Measurements from ENCODE around the gene FRRS1. TPM values are rescaled to one million over a fixed set of nuclear protein-coding genes. Genes with fewer than 3 reads are reported as not detected.

Gene FRRS1
- total RNA-seq, 2 experiments from 2014 or later: 0.33 to 1.1 TPM

DNA sequence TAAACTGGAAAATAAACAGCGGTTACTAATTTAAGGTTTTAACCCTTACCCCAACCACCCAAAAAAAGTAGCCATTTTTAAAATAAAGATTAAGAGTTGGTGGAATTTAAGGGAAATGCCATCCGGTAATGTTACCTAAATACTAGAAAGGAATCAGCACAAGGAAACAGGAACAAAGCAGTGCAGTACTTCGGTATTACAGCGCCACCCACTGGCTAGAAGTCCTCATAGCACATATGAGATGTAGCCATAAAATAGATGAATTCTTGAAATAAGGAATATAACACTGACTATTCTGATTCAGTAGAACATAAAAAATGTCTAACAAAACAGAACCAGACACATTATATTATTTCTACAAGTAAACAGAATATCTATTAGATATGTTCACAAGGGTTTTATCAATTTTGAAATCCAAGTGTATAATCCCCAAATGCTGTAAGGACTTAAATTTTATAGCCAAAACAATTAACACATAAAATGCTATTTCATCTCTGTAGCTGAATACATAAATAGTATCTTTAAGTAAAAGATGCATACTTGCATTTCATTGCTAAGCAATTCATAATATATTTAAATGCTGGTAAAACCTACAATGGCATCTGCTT lies 58.8 kb downstream of the FRRS1 start:
- H3K27ac Mint-ChIP-seq: no peak overlapping the region
- POLR2A ChIA-PET: no interaction called here
- Histone ChIP-seq H3K27me3 (ENCODE audit: control insufficient read depth in 1 of 2, insufficient read depth in 2 of 2, low read length in 2 of 2) (no peaks in the 10 kb centered on the region), H3K36me3 (ENCODE audit: insufficient read depth, low read length) (no peaks in the 10 kb centered on the region), H3K4me3 (ENCODE audit: low read length) (no peak overlapping the region), H3K4me1 (ENCODE audit: insufficient read depth, low read length) (peaks cover 13% of the 10 kb centered on the region), H3K27ac (ENCODE audit: low read depth in 1 of 2, low read length in 2 of 2) (no peak overlapping the region), H3K9me3 (ENCODE audit: control insufficient read depth in 1 of 2, insufficient read depth in 1 of 2, low read length in 2 of 2) (no peaks in the 10 kb centered on the region)
- TF ChIP-seq, protein P1, sequence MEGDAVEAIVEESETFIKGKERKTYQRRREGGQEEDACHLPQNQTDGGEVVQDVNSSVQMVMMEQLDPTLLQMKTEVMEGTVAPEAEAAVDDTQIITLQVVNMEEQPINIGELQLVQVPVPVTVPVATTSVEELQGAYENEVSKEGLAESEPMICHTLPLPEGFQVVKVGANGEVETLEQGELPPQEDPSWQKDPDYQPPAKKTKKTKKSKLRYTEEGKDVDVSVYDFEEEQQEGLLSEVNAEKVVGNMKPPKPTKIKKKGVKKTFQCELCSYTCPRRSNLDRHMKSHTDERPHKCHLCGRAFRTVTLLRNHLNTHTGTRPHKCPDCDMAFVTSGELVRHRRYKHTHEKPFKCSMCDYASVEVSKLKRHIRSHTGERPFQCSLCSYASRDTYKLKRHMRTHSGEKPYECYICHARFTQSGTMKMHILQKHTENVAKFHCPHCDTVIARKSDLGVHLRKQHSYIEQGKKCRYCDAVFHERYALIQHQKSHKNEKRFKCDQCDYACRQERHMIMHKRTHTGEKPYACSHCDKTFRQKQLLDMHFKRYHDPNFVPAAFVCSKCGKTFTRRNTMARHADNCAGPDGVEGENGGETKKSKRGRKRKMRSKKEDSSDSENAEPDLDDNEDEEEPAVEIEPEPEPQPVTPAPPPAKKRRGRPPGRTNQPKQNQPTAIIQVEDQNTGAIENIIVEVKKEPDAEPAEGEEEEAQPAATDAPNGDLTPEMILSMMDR (IDR thresholded peaks at IDR 0.05): peak; percentile 73
- DNase-seq (peak; percentile 8 to 71 (median 34)), ATAC-seq (ENCODE audit: poor library complexity) (peak; percentile 57)
- no peaks in the 10 kb centered on the region for H3K27me3 Mint-ChIP-seq
- intact Hi-C loops (cut with DNase I, micrococcal nuclease): loop anchor here (1.0 to 5.0 kb wide), 4 partner anchors 525 to 960 kb away; no protein-coding TSS in a partner anchor
- no peaks in the 10 kb centered on the region for H3K36me3 Mint-ChIP-seq (ENCODE audit: low read depth)
- no peak overlapping the region for H3K4me3 Mint-ChIP-seq
- no peaks in the 10 kb centered on the region for H3K9me3 Mint-ChIP-seq
- peaks cover 9% of the 10 kb centered on the region for H3K4me1 Mint-ChIP-seq (ENCODE audit: low read depth)
- CTCF ChIA-PET: interaction anchor here (1.1 to 1.5 kb wide), 2 partner anchors 21 to 33 kb away, joined by 3 read pairs; no protein-coding TSS in a partner anchor

DNA sequence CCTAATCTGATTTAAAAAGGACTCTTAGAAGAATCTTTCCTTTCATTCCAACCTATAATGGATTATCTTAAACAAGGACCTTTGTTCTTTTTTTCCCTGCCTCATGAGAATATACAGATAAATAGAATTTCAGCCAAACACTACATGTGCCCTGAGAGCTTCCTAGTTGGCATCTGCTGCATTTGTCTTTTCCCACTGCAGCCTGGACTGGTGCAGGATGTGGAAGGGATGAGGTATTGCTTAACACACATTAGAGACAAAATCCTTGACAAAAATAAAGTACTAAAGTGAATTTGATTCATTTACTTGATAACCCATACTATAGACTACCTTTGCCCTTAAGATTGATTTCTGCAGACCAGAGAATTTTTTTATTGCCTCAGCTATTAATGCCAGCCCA lies 61.0 kb downstream of the FRRS1 start:
- Histone ChIP-seq H3K4me1 (ENCODE audit: insufficient read depth, low read length) (peaks cover 13% of the 10 kb centered on the region), H3K27ac (ENCODE audit: low read depth in 1 of 2, low read length in 2 of 2) (no peak overlapping the region), H3K9me3 (ENCODE audit: control insufficient read depth in 1 of 2, insufficient read depth in 1 of 2, low read length in 2 of 2) (no peaks in the 10 kb centered on the region), H3K4me3 (ENCODE audit: low read length) (no peak overlapping the region), H3K27me3 (ENCODE audit: control insufficient read depth in 1 of 2, insufficient read depth in 2 of 2, low read length in 2 of 2) (no peaks in the 10 kb centered on the region), H3K36me3 (ENCODE audit: insufficient read depth, low read length) (no peaks in the 10 kb centered on the region)
- H3K27ac Mint-ChIP-seq: no peak overlapping the region
- DNase-seq (no peak), ATAC-seq (ENCODE audit: poor library complexity) (no peak)
- H3K9me3 Mint-ChIP-seq: no peaks in the 10 kb centered on the region
- POLR2A ChIA-PET: no interaction called here
- H3K4me3 Mint-ChIP-seq: no peak overlapping the region
- peaks cover 9% of the 10 kb centered on the region for H3K4me1 Mint-ChIP-seq (ENCODE audit: low read depth)
- CTCF ChIA-PET: no interaction called here
- H3K36me3 Mint-ChIP-seq (ENCODE audit: low read depth): no peaks in the 10 kb centered on the region
- H3K27me3 Mint-ChIP-seq: peaks cover 18% of the 10 kb centered on the region
- TF ChIP-seq, protein P1 (IDR thresholded peaks at IDR 0.05): no peak
- intact Hi-C loops (cut with DNase I, micrococcal nuclease): loop anchor here in 1 of 2 experiments (5.0 kb wide), 2 partner anchors 523 to 958 kb away; no protein-coding TSS in a partner anchor

DNA sequence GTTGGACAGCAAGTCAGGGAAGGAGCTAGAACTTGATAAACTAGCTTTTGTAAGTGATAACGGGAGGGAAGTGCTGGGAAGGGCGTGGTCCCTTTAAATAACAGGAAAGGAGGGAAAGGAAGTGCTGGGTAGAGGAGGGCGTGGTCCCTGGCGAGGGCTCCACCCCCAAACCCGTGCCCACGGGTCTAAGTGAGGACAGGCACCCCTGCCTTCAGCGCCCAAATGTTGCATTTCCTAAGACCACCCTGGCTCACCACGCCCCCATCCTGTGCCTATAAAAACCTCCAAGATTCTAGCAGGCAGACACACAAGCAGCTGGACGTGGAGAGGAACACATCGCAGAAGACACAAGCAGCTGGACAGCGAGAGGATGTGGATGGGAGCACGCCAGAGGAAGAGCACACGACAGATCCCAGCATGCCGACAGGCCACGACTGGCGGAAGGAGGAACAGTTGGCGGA lies 62.0 kb downstream of the FRRS1 start:
- ATAC-seq (ENCODE audit: poor library complexity): no peak
- Histone ChIP-seq H3K9me3 (ENCODE audit: control insufficient read depth in 1 of 2, insufficient read depth in 1 of 2, low read length in 2 of 2) (no peaks in the 10 kb centered on the region), H3K27ac (ENCODE audit: low read depth in 1 of 2, low read length in 2 of 2) (no peak overlapping the region), H3K4me1 (ENCODE audit: insufficient read depth, low read length) (peaks cover 13% of the 10 kb centered on the region), H3K36me3 (ENCODE audit: insufficient read depth, low read length) (no peaks in the 10 kb centered on the region), H3K4me3 (ENCODE audit: low read length) (no peak overlapping the region), H3K27me3 (ENCODE audit: control insufficient read depth in 1 of 2, insufficient read depth in 2 of 2, low read length in 2 of 2) (peaks cover 0 to 2% of the 10 kb centered on the region in 2 experiments)
- peaks cover 18% of the 10 kb centered on the region for H3K27me3 Mint-ChIP-seq
- TF ChIP-seq, protein P1 (IDR thresholded peaks at IDR 0.05): no peak
- ChIA-PET CTCF (no interaction called here), POLR2A (interaction anchor here (1.0 kb wide), 1 partner anchor 326 kb away, joined by 3 read pairs; no protein-coding TSS in a partner anchor)
- H3K4me3 Mint-ChIP-seq: no peak overlapping the region
- H3K36me3 Mint-ChIP-seq (ENCODE audit: low read depth): no peaks in the 10 kb centered on the region
- peak in 2 of 14 experiments; percentile 4 to 7 for DNase-seq
- intact Hi-C loops (cut with DNase I, micrococcal nuclease): no loop called here
- H3K4me1 Mint-ChIP-seq (ENCODE audit: low read depth): peaks cover 6% of the 10 kb centered on the region
- no peak overlapping the region for H3K27ac Mint-ChIP-seq
- no peaks in the 10 kb centered on the region for H3K9me3 Mint-ChIP-seq
